Esophagus squamous epithelium (tissue), 4 donors: ENCODE results near the gene CLDN1.

Experiments
- CTCF ChIP-seq, 6 experiments: fragments of 450-650 bp in 4 of 6; fragments of 200-600 bp in 2 of 6; sonication (generic) in 2 of 6; IDR thresholded peaks; one replicate each; pipeline ENCODE4 v1.5.1; 2016 to 2019; ENCODE audit warnings: antibody characterized with exemption in 6 of 6, mild to moderate bottlenecking in 4 of 6, moderate library complexity in 4 of 6
- POLR2A ChIP-seq, 4 donors: fragments of 450-650 bp; IDR thresholded peaks; one replicate each; pipeline ENCODE4 v1.6.1; 2017; ENCODE audit warnings: antibody characterized with exemption in 4 of 4, mild to moderate bottlenecking in 4 of 4, moderate library complexity in 3 of 4

- no peak for TF ChIP-seq POLR2A (IDR thresholded peaks at IDR 0.05)
- TF ChIP-seq CTCF (IDR thresholded peaks at IDR 0.05): no peak
Observed at GRCh38 chr3:190289989-190290388, 32.3 kb downstream of the CLDN1 start.
